Fibroblast of lung (primary cell): Measurements from ENCODE around the gene TGFB3. TPM values are rescaled to one million over a fixed set of nuclear protein-coding genes. Genes with fewer than 3 reads are reported as not detected.
A peak's percentile ranks its signal among the peaks of the same experiment; 100 is the strongest.

ENCODE experiments used
- DNase-seq, 2 donors: peaks; one replicate each; pipeline versions ENCODE4 v3.0.0 to v3.0.0-alpha.2; 2010; ENCODE audit warnings: low read depth in 2 of 2
- H2AFZ ChIP-seq: 2 replicates; pipeline ENCODE4 v1.5.1; 2012; ENCODE audit warnings: low read length, control low read depth, inconsistent platforms
- H3K27ac ChIP-seq: 2 replicates; pipeline ENCODE4 v1.5.1; 2011; ENCODE audit warnings: low read length, control low read depth; ENCODE audit not compliant: insufficient read depth
- H3K27me3 ChIP-seq: 2 replicates; pipeline ENCODE4 v1.5.1; 2011; ENCODE audit warnings: mild to moderate bottlenecking, low read length; ENCODE audit not compliant: control insufficient read depth, insufficient read depth
- H3K36me3 ChIP-seq: 2 replicates; pipeline ENCODE4 v1.5.1; 2011; ENCODE audit warnings: low read length; ENCODE audit not compliant: control insufficient read depth, insufficient read depth
- H3K4me1 ChIP-seq: 2 replicates; pipeline ENCODE4 v1.5.1; 2011; ENCODE audit warnings: low read length; ENCODE audit not compliant: control insufficient read depth, insufficient read depth; ENCODE audit errors: extremely low read depth
- H3K4me2 ChIP-seq: 2 replicates; pipeline ENCODE4 v1.5.1; 2011; ENCODE audit warnings: low read length, control low read depth; ENCODE audit not compliant: insufficient read depth; ENCODE audit errors: extremely low read depth
- H3K4me3 ChIP-seq, 4 experiments: fragments of 200-600 bp in 1 of 4; sonication (generic) in 1 of 4; replicated peaks in 1 of 4; 2 replicates each; pipeline ENCODE4 v1.5.1; 2011 to 2016; ENCODE audit warnings: low read length in 4 of 4, low read depth in 3 of 4, mild to moderate bottlenecking in 3 of 4, control low read depth in 2 of 4, inconsistent platforms in 1 of 4, mixed read lengths in 1 of 4; ENCODE audit not compliant: insufficient read depth in 1 of 4; ENCODE audit errors: control extremely low read depth in 1 of 4
- H3K79me2 ChIP-seq: 2 replicates; pipeline ENCODE4 v1.5.1; 2012; ENCODE audit warnings: mild to moderate bottlenecking, low read length, inconsistent platforms; ENCODE audit not compliant: control insufficient read depth, insufficient read depth
- H3K9ac ChIP-seq: 2 replicates; pipeline ENCODE4 v1.5.1; 2011; ENCODE audit warnings: mild to moderate bottlenecking, low read length, control low read depth; ENCODE audit not compliant: insufficient read depth
- H3K9me3 ChIP-seq: 2 replicates; pipeline ENCODE4 v1.5.1; 2012; ENCODE audit warnings: low read depth, low read length; ENCODE audit not compliant: control insufficient read depth, insufficient read depth
- H4K20me1 ChIP-seq: 2 replicates; pipeline ENCODE4 v1.5.1; 2011; ENCODE audit warnings: low read length; ENCODE audit not compliant: control insufficient read depth, insufficient read depth; ENCODE audit errors: extremely low read depth
- CTCF ChIP-seq, 2 donors: IDR thresholded peaks in 1 of 2; conservative IDR thresholded peaks in 1 of 2; 1 replicate in 1 of 2; 2 replicates in 1 of 2; pipeline ENCODE4 v1.5.1; 2011 to 2012; ENCODE audit warnings: low read length in 2 of 2, control low read depth in 1 of 2, inconsistent platforms in 1 of 2, low read depth in 1 of 2, mild to moderate bottlenecking in 1 of 2
- EZH2 ChIP-seq: IDR thresholded peaks from 2 replicates; pipeline ENCODE4 v1.5.1; 2012; ENCODE audit warnings: low read length, control low read depth, mild to moderate bottlenecking; ENCODE audit errors: missing control alignments
- polyA minus RNA-seq: library from RNA; depleted of rRNA, polyadenylated mRNA; stranded (reverse); fragments of >200 nt; gene quantifications from 2 replicates; pipeline ENCODE4 v1.2.3, GENCODE V29; 2011; ENCODE audit warnings: low replicate concordance
- polyA plus RNA-seq, 2 donors: library from polyadenylated mRNA; depleted of rRNA in 1 of 2; stranded (reverse) in 1 of 2; unstranded in 1 of 2; fragments of >200 nt; gene quantifications; 2 replicates each; pipeline ENCODE4 v1.2.1, GENCODE V29; 2011 to 2012; ENCODE audit warnings: missing spikeins in 1 of 2
- total RNA-seq: library from RNA; depleted of rRNA; stranded (reverse); fragments of >200 nt; gene quantifications from 2 replicates; pipeline ENCODE4 v1.2.1, GENCODE V29; 2014

TGFB3 gene
- total RNA-seq: 5.9 and 10.5 TPM in 2 replicates
- polyA plus RNA-seq: 7.8 and 30.8 TPM in 2 replicates
- polyA plus RNA-seq (2012): 5.0 and 19.4 TPM in 2 replicates
- polyA minus RNA-seq: 13.9 and 44.3 TPM in 2 replicates

GRCh38 chr14:75981426-75982265, at the start of gene TGFB3:
Gene TGFB3 (minus strand): TSS chr14:75981995. CDS start chr14:75980893, 1,102 bp downstream.
- H3K27ac ChIP-seq: peak within 1 kb of the TSS; percentile 82
- peak within 1 kb of the TSS; percentile 70 for H2AFZ ChIP-seq
- H4K20me1 ChIP-seq: no peaks in the 10 kb centered on the region
- H3K9me3 ChIP-seq: no peaks in the 10 kb centered on the region
- H3K27me3 ChIP-seq: no peaks in the 10 kb centered on the region
- peak within 1 kb of the TSS; percentile 92 for H3K9ac ChIP-seq
- peaks cover 27% of the 10 kb centered on the region for H3K4me1 ChIP-seq
- no peaks in the 10 kb centered on the region for H3K79me2 ChIP-seq
- peak within 1 kb of the TSS; percentile 88 for H3K4me2 ChIP-seq
- H3K4me3 ChIP-seq: peak within 1 kb of the TSS; percentile 52 to 78 (median 68)
- H3K36me3 ChIP-seq: no peaks in the 10 kb centered on the region
- DNase-seq: peak; percentile 94 to 97
- TF ChIP-seq CTCF (conservative IDR thresholded peaks at IDR 0.05 in 1 of 2, IDR thresholded peaks at IDR 0.05 in 1 of 2; ENCODE audit: low read depth in 1 of 2, low read length in 2 of 2): no peak
- no peak for TF ChIP-seq EZH2

- no peaks in the 10 kb centered on the region for H3K9me3 ChIP-seq
- no peak overlapping the region for H3K9ac ChIP-seq
- H3K4me3 ChIP-seq: no peak overlapping the region
- no peak for DNase-seq
- TF ChIP-seq CTCF (conservative IDR thresholded peaks at IDR 0.05 in 1 of 2, IDR thresholded peaks at IDR 0.05 in 1 of 2; ENCODE audit: low read depth in 1 of 2, low read length in 2 of 2): no peak
- TF ChIP-seq EZH2: no peak
- H3K27me3 ChIP-seq: no peaks in the 10 kb centered on the region
- H3K36me3 ChIP-seq: no peaks in the 10 kb centered on the region
- H3K4me2 ChIP-seq: no peak overlapping the region
- H2AFZ ChIP-seq: no peak overlapping the region
- H3K4me1 ChIP-seq: no peaks in the 10 kb centered on the region
- no peaks in the 10 kb centered on the region for H3K79me2 ChIP-seq
- no peaks in the 10 kb centered on the region for H4K20me1 ChIP-seq
- H3K27ac ChIP-seq: no peak overlapping the region
These were observed 42.6 kb upstream of the TGFB3 start for GRCh38 chr14:76024211-76024907.

GRCh38 chr14:76023757-76024156, 42.0 kb upstream of the TGFB3 start:
- Histone ChIP-seq H2AFZ (no peak overlapping the region), H3K36me3 (no peaks in the 10 kb centered on the region), H4K20me1 (no peaks in the 10 kb centered on the region), H3K9ac (no peak overlapping the region), H3K9me3 (no peaks in the 10 kb centered on the region), H3K79me2 (no peaks in the 10 kb centered on the region), H3K27me3 (no peaks in the 10 kb centered on the region), H3K27ac (no peak overlapping the region), H3K4me3 (no peak overlapping the region), H3K4me1 (no peaks in the 10 kb centered on the region), H3K4me2 (no peak overlapping the region)
- TF ChIP-seq EZH2: no peak
- no peak for TF ChIP-seq CTCF (conservative IDR thresholded peaks at IDR 0.05 in 1 of 2, IDR thresholded peaks at IDR 0.05 in 1 of 2; ENCODE audit: low read depth in 1 of 2, low read length in 2 of 2)
- DNase-seq: no peak
